Stimulated activated CD4-positive, alpha-beta T cell treated with anti-CD3 and anti-CD28 coated beads, Interleukin-15, amount 100 ng/mL, for 1 hour (primary cell): Measurements from ENCODE around the gene PAXX.
"Not testable (repeated sequence)": the region's sequence is repeated elsewhere in the genome, so short reads cannot be mapped to it uniquely, and the experiment has no call there.

Experiments
- DNase-seq, 2 donors: peaks; one replicate each; pipeline ENCODE4 v3.0.0-alpha.2; 2020; ENCODE audit warnings: low read depth in 1 of 2, low spot score in 1 of 2

The PAXX gene

GRCh38 chr9:137000177-137000930 is 8.1 kb downstream of the PAXX start:
- DNase-seq: no peak

GRCh38 chr9:137001857-137002645 is 9.8 kb downstream of the PAXX start:
- DNase-seq: no peak

- DNase-seq: no peak
Measured at GRCh38 chr9:137002646-137003041, 10.4 kb downstream of the PAXX start.

- not testable (repeated sequence) for DNase-seq
Measured at GRCh38 chr9:137004285-137004684, 12.1 kb downstream of the PAXX start.

- no peak for DNase-seq
Measured at GRCh38 chr9:137006116-137007003, 14.1 kb downstream of the PAXX start.

- no peak for DNase-seq
Measured at GRCh38 chr9:137007108-137007815, 15.0 kb downstream of the PAXX start.

GRCh38 chr9:137007816-137008270 is 15.6 kb downstream of the PAXX start:
- DNase-seq: no peak

GRCh38 chr9:137008312-137008711 is 16.1 kb downstream of the PAXX start:
- no peak for DNase-seq

GRCh38 chr9:137009217-137009616 is 17.0 kb downstream of the PAXX start:
- no peak for DNase-seq

GRCh38 chr9:137009938-137010732 is 17.9 kb downstream of the PAXX start:
- no peak for DNase-seq

GRCh38 chr9:137011156-137011555 is 18.9 kb downstream of the PAXX start:
- DNase-seq: no peak

GRCh38 chr9:137011907-137012675 is 19.9 kb downstream of the PAXX start:
- no peak for DNase-seq

GRCh38 chr9:137012694-137013570 is 20.7 kb downstream of the PAXX start:
- no peak for DNase-seq

GRCh38 chr9:137013571-137013940 is 21.3 kb downstream of the PAXX start:
- DNase-seq: no peak

- DNase-seq: no peak
Measured at GRCh38 chr9:137014166-137014565, 21.9 kb downstream of the PAXX start.

GRCh38 chr9:137014776-137015539 is 22.7 kb downstream of the PAXX start:
- DNase-seq: no peak

GRCh38 chr9:137015540-137015930 is 23.3 kb downstream of the PAXX start:
- DNase-seq: no peak

- DNase-seq: no peak
Measured at GRCh38 chr9:137015976-137016375, 23.8 kb downstream of the PAXX start.
